Measurements from ENCODE around the gene ABCA7.

GRCh38 chr19:1037621-1038064, 2.3 kb upstream of the ABCA7 start:
- no peak for TF ChIP-seq CTCF (IDR thresholded peaks at IDR 0.05)
- no peak for TF ChIP-seq POLR2A (IDR thresholded peaks at IDR 0.05)

All from right lobe of liver (tissue), 4 donors.